DLD1 (cell line): Measurements from ENCODE around the gene HARS1.
"Not testable (repeated sequence)": the region's sequence is repeated elsewhere in the genome, so short reads cannot be mapped to it uniquely, and the experiment has no call there.

Experiments
- in situ Hi-C: cut with HindIII; loops from 2 replicates; pipeline ENCODE4 v1.10.0; 2017; ENCODE audit warnings: low sequenced_read_pairs

The HARS1 gene

DNA sequence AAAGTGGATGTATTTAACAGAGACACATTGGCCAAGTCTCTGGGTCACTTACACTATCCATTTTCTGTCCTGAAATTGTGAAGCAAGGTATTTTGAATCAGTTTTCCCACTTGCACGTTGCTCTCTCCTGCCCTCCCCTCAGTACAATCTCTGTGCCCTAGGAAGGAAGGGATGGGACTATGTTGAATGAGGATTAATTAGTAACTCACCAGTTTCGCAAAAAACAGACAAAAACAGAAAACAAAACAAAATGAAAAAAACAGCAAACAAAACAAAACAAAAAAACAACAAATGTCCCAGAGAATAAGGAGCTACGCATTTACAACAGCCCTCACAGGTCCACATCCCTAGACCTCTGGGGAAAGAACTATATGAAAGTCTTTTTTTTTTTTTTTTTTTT is 57.1 kb downstream of the HARS1 start:
- in situ Hi-C loops, result no loop called here

DNA sequence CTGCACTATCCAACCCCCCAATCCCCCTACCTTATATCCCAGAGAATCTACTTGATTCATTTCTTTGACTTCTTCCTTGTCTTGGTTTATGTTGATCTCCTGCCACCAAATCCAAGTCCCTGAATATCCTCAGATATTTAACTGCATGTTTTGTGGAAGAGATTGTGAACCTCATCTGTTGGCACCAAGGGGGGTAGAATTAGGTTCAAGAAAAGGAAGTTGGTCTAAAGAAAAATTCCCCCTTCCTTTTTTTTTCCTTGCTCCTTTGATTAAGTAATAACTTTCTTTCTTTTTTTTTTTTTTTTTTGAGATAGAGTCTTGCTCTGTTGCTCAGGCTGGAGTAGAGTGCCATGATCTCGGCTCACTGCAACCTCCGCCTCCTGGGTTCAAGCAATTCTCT is 57.7 kb downstream of the HARS1 start:
- in situ Hi-C loops, result no loop called here

DNA sequence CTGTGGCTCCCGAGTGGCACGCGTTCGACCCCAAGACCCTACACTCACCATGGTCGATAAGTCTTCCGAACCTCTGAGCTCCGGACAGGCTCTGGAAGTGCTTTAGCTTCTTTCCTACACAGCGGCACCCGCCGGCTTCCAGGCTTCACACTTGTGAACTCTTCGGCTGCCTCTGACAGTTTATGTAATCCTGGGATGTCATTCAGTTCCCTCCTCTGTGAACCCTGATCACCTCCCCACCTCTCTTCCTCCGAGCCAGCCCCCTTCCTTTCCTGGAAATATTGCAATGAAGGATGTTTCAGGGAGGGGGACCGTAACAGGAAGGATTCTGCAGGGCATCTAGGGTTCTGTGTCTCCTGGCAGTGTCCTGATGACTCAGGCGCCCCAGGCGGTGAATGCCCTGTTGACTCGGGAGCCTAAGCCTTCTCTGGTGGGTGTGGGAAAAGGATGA is 58.1 kb downstream of the HARS1 start, which contains the start of gene CD14:
Gene CD14 (minus strand): TSS at position 155 of the 451 bp plus-strand sequence. CDS start 104 bp downstream, at position 51.
- in situ Hi-C loops, result no loop called here

- in situ Hi-C loops, result no loop called here
These were observed 58.7 kb downstream of the HARS1 start for GRCh38 chr5:140632366-140633020.

- in situ Hi-C loops, result no loop called here
These were observed 59.3 kb downstream of the HARS1 start for GRCh38 chr5:140631831-140632365.

GRCh38 chr5:140631036-140631417 is 60.1 kb downstream of the HARS1 start:
- in situ Hi-C loops, result no loop called here

DNA sequence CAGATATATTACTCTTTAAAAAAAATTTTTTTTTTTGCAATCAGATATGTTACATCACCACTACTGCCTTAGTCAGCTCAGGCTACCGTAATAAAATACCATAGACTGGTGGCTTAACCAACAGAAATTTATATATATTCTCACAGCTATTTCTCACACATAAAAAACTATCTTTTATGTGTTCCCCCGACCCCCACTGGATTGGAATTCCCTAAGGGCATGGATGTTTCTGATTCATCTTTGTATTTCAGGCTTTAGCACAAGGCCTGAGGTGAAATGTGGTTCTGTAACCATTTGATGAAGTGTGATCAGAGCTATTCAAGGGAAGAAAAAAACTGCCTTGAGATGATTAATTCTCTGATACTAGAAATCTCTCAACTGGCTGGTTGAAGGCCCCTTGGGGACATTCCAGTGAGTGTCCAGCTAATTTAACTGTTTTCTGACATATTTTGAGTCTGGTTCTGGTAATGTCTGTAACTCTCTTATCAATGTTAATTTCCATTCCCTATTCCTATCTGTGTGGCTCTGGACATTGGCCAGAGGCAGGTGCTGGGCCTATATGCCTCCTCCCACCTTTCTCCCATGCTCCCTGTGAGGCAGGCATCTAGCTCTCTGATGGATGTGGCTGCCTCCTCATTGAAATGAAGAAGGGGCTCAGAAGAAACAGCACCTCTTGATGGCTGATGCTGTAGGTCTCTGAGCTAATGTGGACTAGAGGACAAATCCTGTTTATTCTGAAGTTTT is 60.7 kb downstream of the HARS1 start:
- in situ Hi-C loops, result no loop called here

- in situ Hi-C loops, result no loop called here
These were observed 62.5 kb downstream of the HARS1 start for GRCh38 chr5:140628711-140629110.

DNA sequence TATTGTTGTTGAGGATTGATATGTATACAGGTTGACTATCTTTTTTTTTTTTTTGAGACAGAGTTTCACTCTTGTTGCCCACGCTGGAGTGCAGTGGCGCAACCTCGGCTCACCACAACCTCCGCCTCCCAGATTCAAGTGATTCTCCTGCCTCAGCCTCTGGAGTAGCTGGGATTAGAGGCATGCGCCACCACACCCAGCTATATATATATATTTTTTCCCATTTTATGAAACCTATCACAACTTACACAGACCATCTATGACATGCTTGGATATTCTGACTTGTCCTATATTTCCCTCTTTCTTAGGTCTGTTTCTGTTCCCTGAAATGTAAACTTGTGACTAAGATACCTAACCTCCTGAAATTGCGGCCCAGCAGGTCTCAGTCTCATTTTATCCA is 63.2 kb downstream of the HARS1 start:
- in situ Hi-C loops, result no loop called here

GRCh38 chr5:140624886-140625285 is 66.3 kb downstream of the HARS1 start:
- in situ Hi-C loops, result not testable (repeated sequence)
